Mesothelial cell of epicardium (in vitro differentiated cells): ENCODE results near the gene TBCD. TPM values are rescaled to one million over a fixed set of nuclear protein-coding genes. Genes with fewer than 3 reads are reported as not detected.

ENCODE experiments used
- DNase-seq, 2 experiments: peaks; one replicate each; pipeline ENCODE4 v3.0.0; 2021; ENCODE audit warnings: low spot score in 2 of 2; ENCODE audit not compliant: unreplicated experiment in 2 of 2
- H3K27ac Mint-ChIP-seq: 2 replicates; pipeline ENCODE4 v1.8.0; 2021; ENCODE audit warnings: mixed read lengths
- H3K27me3 Mint-ChIP-seq: 2 replicates; pipeline ENCODE4 v1.8.0; 2021; ENCODE audit warnings: low read depth, mixed read lengths
- H3K36me3 Mint-ChIP-seq: 2 replicates; pipeline ENCODE4 v1.8.0; 2021; ENCODE audit warnings: mixed read lengths
- H3K4me1 Mint-ChIP-seq: 2 replicates; pipeline ENCODE4 v1.8.0; 2021; ENCODE audit warnings: mixed read lengths
- H3K4me3 Mint-ChIP-seq: 2 replicates; pipeline ENCODE4 v1.8.0; 2021; ENCODE audit warnings: mild to moderate bottlenecking, moderate library complexity, mixed read lengths
- H3K9me3 Mint-ChIP-seq: 2 replicates; pipeline ENCODE4 v1.8.0; 2021; ENCODE audit warnings: mixed read lengths
- total RNA-seq: library from RNA; stranded (reverse); gene quantifications from 3 replicates; pipeline ENCODE4 v1.2.1, GENCODE V29; 2021
- TF ChIP-seq, protein P1 (sequence below): fragments of 200-600 bp; sonication (generic); IDR thresholded peaks from one replicate; pipeline ENCODE4 v1.5.0; 2021; ENCODE audit warnings: antibody characterized with exemption; ENCODE audit not compliant: unreplicated experiment

Gene TBCD
- total RNA-seq, 1 donor from 2014 or later: 117 TPM

DNA sequence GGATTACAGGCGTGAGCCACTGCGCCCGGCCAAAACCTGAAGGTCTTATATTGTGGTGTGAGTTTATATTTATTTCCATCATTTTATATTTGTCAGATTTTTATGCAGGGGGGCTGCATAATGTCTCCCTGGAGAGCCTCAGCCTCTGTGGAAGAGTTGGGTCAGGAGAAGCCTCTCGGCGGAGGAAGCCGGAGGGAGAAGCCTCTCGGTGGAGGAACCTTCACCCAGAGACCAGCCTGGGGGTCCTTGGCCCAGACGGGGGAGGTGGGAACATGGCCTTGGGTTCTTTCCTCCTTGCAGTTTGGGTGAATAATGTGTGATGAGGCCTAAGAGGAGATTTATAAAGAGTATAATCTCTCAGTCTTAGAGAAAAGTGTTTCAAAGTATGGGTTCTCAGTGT is 110.3 kb downstream of the TBCD start:
- TF ChIP-seq, protein P1, sequence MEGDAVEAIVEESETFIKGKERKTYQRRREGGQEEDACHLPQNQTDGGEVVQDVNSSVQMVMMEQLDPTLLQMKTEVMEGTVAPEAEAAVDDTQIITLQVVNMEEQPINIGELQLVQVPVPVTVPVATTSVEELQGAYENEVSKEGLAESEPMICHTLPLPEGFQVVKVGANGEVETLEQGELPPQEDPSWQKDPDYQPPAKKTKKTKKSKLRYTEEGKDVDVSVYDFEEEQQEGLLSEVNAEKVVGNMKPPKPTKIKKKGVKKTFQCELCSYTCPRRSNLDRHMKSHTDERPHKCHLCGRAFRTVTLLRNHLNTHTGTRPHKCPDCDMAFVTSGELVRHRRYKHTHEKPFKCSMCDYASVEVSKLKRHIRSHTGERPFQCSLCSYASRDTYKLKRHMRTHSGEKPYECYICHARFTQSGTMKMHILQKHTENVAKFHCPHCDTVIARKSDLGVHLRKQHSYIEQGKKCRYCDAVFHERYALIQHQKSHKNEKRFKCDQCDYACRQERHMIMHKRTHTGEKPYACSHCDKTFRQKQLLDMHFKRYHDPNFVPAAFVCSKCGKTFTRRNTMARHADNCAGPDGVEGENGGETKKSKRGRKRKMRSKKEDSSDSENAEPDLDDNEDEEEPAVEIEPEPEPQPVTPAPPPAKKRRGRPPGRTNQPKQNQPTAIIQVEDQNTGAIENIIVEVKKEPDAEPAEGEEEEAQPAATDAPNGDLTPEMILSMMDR: no peak
- Mint-ChIP-seq H3K4me3 (peak overlapping the region; percentile 5), H3K4me1 (peaks cover 80% of the 10 kb centered on the region), H3K9me3 (peaks cover 3% of the 10 kb centered on the region), H3K36me3 (peaks cover 2% of the 10 kb centered on the region), H3K27ac (peak overlapping the region; percentile 82), H3K27me3 (no peaks in the 10 kb centered on the region)
- DNase-seq: no peak

DNA sequence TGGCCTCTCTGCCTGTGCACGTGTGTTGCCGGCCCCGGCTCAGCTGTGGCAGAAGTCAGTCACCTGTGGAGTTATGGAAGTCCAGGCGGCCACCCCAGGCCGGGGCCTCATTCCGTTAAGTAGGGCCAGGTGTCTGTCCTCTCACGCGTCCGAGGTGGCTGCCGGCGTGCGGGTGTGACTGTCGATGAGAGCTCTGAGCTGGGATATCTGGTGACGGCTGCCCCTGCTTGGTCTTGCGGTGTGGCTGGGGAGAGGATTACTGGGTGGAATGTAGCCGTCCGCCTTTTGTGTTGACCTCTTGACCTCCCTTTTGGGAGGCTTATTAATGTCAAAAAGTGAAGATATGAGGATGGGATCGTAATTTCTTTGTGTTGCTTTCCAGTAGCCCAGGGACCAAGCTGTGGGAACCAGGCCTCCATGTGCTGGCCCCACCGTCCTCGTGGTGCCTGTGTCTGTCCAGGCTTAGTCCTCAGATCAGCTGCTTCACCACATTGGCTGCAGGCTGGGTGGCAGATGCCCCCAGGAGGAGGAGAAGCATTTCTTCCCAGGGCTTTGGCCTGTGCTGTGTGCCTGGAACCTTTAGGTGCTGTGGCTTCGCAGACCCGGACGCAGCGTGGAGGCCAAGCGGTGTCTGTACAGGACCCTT is 111.0 kb downstream of the TBCD start:
- TF ChIP-seq, protein P1: no peak
- Mint-ChIP-seq H3K27ac (peak overlapping the region; percentile 82), H3K36me3 (no peaks in the 10 kb centered on the region), H3K9me3 (no peaks in the 10 kb centered on the region), H3K4me1 (peaks cover 86% of the 10 kb centered on the region), H3K27me3 (no peaks in the 10 kb centered on the region), H3K4me3 (peak overlapping the region; percentile 5)
- DNase-seq: no peak

DNA sequence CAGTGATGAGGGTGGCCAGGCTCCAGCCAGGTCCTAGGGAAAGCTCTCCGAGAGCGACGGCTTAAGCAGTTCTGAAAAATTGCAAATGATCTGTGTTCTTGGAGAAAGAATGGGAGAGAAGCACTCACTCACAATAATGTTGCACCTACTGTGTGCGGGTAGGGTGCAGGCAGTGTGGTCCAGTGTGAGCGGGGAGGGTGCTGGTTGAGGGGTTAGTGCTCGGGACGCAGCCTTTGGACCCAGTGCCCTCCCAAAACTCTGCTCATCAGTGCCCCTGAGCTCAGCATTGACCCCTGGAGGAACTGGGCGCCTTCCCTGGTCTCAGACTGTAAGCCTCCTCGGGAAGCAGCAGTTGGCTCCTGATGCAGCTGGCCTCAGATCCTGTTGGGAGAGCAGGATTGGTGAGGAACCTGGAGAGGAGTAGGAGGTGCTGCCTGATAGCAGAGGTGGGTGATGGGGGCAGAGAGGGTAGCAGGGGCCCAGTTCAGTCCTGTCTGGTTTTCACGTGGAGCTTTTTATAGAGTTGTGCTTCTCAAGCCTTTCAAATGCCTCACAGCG is 111.6 kb downstream of the TBCD start:
- H3K36me3 Mint-ChIP-seq: no peaks in the 10 kb centered on the region
- TF ChIP-seq, protein P1: no peak
- H3K4me3 Mint-ChIP-seq: no peak overlapping the region
- no peaks in the 10 kb centered on the region for H3K27me3 Mint-ChIP-seq
- no peak for DNase-seq
- H3K9me3 Mint-ChIP-seq: no peaks in the 10 kb centered on the region
- H3K27ac Mint-ChIP-seq: peak overlapping the region; percentile 82
- peaks cover 83% of the 10 kb centered on the region for H3K4me1 Mint-ChIP-seq

DNA sequence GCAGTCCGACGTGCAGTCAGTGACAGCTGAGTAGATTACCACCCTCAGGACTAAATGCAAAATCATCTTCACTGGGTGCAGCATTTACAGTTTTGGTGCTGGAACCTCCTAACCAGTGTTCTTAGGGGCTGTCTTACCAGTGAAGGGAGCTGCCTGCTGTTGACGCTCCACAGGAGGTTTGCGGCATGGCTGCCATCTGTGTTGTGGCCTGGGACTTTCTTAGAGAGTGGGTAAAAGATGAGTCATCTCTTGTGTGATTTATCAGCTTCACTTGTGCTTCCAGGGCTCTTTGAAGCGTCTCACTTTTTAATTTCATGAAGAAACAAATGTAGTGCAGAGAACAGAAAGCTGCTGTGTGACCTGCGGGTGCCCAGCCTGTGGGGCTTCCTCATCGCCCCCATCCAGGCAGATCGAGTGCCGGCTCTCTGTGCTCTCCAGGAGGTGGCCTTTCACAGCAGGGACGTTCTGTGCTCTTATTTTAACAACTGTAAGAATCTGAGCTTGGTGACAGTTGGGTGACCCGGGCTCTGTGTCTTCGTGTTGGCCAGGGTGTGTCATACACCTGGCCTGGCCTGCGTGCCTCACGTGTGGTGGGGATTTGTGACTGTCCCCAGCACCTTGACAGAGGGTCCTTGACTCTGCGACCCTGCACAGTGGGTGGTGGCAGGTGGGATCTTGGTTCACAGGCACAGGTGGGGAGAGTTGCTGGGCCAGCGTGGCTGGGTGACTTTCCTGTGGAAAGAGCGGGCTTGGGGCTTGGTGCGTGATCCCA is 112.3 kb downstream of the TBCD start:
- H3K4me3 Mint-ChIP-seq: peak overlapping the region; percentile 2
- peaks cover 80% of the 10 kb centered on the region for H3K4me1 Mint-ChIP-seq
- no peaks in the 10 kb centered on the region for H3K9me3 Mint-ChIP-seq
- TF ChIP-seq, protein P1: no peak
- H3K36me3 Mint-ChIP-seq: no peaks in the 10 kb centered on the region
- no peaks in the 10 kb centered on the region for H3K27me3 Mint-ChIP-seq
- H3K27ac Mint-ChIP-seq: peak overlapping the region; percentile 82
- DNase-seq: no peak

DNA sequence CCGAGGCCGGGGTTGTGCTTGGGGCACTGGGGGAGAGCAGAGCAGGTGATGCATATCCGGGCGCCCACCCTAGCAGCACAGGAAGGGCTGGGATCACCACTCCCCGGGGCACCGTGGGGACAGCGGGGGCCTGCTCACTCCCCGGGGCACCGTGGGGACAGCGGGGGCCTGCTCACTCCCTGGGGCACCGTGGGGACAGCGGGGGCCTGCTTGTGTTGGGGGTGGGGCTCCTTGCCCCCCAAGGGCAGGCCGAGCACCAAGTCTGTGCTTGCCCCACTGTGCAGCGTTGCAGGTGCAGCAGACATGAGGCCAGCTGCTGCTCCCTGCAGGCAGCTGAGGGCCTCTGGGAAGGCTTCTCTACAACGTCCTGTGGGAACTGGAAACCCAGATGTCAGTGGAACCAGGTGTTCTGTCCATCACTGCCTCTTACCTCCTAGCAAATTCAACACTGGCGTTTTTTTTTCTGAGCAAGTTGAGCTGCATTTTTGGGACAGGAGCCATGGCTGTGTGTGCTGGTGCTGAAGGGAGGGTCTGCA is 112.9 kb downstream of the TBCD start:
- peak overlapping the region; percentile 82 for H3K27ac Mint-ChIP-seq
- DNase-seq: no peak
- no peak overlapping the region for H3K4me3 Mint-ChIP-seq
- H3K4me1 Mint-ChIP-seq: peaks cover 74% of the 10 kb centered on the region
- TF ChIP-seq, protein P1: no peak
- no peaks in the 10 kb centered on the region for H3K9me3 Mint-ChIP-seq
- H3K27me3 Mint-ChIP-seq: no peaks in the 10 kb centered on the region
- H3K36me3 Mint-ChIP-seq: peaks cover under 1% of the 10 kb centered on the region
